DMS53 (cell line): Measurements from ENCODE around the gene SLC14A1.

Source experiments
- DNase-seq: peaks from one replicate; lab custom pipeline; 2025; lab: John Stamatoyannopoulos, UW

The SLC14A1 gene

DNA sequence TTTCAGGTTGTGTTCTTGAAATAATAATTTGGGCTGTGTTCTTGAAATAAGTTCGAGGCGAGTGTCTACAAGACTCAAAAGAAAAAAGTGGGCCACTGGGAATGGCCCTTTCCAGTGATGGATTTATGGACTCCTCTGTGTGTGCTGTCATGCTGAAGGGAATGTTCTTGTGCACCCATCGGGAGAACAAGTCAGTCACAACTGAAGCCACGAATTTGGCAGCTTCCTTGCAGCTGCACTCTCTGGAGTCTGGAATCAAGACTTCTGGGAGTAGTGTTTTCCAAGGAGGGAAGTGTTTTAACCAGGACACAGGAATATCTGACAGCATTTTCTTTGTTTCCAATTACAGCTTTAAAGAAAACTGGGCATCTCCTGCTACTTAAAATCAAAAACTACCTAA is 620 bp downstream of the SLC14A1 start:
- DNase-seq = no peak

- DNase-seq = no peak
Measured at GRCh38 chr18:45725336-45725735, 1.4 kb downstream of the SLC14A1 start.

- DNase-seq = no peak
Measured at GRCh38 chr18:45726603-45727002, 2.6 kb downstream of the SLC14A1 start.

GRCh38 chr18:45727068-45727467 is 3.1 kb downstream of the SLC14A1 start:
- DNase-seq = no peak

- no peak for DNase-seq
Measured at GRCh38 chr18:45728336-45729010, 4.5 kb downstream of the SLC14A1 start.

GRCh38 chr18:45730832-45731575 is 7.0 kb downstream of the SLC14A1 start:
- peak; percentile 46 for DNase-seq

DNA sequence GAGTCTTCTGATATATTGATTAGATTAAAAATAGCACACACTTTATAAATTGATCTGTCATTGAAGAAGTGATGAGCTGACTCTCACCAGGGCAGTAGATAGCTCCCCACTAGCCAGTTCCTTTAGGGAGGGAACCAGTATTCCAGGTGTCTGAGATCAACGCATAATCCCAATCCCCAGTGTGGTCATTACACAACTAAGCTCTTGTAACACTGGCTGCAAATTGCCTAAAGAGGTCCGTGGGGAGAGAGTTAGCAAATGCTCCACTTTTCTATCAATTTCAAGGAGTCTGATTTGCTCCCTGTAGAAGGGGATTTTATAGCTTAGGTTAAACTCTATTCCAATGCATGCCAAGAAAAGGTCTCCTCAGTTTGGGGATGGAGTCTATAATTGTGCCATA is 7.7 kb downstream of the SLC14A1 start:
- DNase-seq = no peak

DNA sequence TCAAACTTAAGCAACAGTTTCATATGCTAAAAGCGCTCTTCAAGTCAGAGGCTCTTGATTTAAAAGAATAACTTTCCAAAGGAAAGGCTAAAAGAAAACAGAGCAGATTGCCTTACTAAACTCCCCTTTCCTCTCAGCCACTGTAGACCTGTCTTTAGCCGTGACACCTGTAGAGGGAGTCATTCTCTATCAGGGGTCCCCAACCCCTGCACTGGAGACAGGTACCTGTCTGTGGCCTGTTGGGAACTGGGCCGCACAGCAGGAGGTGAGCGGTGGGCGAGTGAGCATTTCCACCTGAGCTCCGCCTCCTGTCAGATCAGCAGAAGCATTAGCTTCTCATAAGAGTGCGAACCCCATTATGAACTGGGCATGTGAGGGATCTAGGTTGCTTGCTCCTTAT is 9.6 kb downstream of the SLC14A1 start:
- peak; percentile 21 for DNase-seq

DNA sequence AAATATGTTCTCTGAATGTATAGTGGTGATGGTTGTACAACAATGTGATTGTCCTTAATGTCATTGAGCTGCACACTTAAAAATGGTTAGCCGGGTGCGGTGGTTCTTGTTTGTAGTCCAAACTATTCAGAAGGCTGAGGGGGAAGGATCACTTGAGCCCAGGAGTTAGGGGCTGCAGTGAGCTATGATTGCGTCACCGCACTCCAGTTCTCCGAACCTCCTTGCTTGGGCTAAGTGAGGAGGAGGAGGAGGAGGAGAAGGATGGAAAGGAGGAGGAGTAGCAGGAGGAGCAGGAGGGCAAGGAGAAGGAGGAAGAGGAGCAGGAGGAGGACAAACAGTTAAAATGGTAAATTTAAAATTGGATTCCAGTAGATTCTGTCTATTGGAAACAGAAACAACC is 10.5 kb downstream of the SLC14A1 start:
- DNase-seq = no peak

GRCh38 chr18:45734944-45735343 is 11.0 kb downstream of the SLC14A1 start:
- no peak for DNase-seq

DNA sequence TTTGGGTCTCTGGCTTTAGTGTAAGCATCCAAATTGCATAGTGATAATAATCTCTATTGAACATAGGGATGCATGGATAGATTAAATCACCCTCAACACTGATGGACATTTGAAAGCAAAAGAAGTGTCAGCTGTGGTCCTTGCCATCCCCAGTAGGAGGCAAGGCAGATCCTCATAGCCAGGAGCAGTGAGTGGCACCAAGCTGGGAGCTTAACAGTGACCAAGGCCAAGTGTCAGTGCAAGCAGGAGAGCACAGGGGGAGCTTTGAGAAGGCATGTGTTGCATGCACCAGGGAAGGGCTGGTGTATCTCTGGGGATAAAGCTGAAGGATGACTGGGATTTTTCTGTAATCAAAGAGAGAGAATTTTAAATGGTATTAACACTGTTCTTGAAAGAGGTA is 14.7 kb downstream of the SLC14A1 start:
- peak; percentile 30 for DNase-seq

- no peak for DNase-seq
Measured at GRCh38 chr18:45739268-45739667, 15.3 kb downstream of the SLC14A1 start.

- DNase-seq = no peak
Measured at GRCh38 chr18:45739848-45740247, 15.9 kb downstream of the SLC14A1 start.

GRCh38 chr18:45741056-45741455 is 17.1 kb downstream of the SLC14A1 start:
- DNase-seq = no peak

GRCh38 chr18:45745817-45746461 is 22.0 kb downstream of the SLC14A1 start:
- DNase-seq = no peak

DNA sequence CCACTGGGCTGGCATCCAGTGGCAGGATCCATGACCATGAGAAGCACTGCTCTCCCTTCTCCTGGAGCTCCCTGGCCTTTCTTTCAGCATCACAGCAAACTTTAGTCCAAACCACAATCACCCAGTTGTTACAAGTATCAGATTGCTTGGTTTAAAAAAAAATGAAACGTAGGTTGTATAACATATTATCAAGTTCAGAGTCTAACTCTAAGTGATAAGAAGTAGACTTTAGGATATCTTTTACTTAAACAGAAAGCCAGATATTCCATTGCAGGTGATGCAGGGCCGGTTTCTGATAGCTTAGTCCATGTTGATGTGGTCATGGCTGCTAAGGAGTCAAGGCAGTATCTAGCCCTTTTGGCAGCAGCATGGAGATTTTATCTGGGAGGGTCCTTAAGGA is 24.5 kb downstream of the SLC14A1 start:
- no peak for DNase-seq

- no peak for DNase-seq
Measured at GRCh38 chr18:45749918-45750689, 26.1 kb downstream of the SLC14A1 start.

GRCh38 chr18:45751766-45752165 is 27.8 kb downstream of the SLC14A1 start:
- no peak for DNase-seq

DNA sequence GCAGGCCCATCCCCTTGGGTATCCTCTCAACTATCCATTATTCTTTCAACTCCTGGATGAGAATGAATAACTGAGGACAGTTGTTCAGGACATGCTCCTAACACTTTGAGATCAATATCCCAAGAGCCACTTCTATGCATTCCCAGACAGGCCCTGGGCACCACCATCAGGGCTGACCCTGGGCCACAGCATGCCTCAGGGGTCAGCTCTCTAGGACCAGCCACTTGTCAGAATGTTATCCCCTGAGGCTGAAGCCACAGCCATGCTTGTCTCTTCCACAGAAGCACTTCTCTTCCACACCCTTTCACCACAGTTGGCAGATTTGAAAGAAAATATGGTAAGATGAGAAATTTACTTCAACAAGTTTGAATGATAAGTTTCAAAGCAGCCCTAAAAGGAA is 28.7 kb downstream of the SLC14A1 start:
- DNase-seq = no peak

DNA sequence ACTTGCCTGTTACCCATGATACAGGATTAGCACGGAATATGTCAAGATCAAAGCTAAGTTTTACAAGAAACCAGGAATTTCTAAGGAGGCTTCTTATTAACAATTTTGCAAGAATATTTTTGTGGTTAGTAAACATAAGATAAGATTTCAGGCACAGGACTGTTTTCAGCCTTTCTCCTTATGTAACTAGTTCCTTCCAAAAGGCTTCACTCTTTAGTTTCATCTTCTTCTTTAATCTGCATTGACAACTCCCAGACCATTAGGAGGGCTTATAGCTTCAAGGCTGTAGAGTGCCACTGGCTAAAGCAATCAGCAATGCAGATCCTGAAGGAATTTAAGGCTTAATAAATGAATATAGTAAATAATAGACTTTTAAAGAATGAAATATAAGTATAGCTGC is 29.3 kb downstream of the SLC14A1 start:
- no peak for DNase-seq

DNA sequence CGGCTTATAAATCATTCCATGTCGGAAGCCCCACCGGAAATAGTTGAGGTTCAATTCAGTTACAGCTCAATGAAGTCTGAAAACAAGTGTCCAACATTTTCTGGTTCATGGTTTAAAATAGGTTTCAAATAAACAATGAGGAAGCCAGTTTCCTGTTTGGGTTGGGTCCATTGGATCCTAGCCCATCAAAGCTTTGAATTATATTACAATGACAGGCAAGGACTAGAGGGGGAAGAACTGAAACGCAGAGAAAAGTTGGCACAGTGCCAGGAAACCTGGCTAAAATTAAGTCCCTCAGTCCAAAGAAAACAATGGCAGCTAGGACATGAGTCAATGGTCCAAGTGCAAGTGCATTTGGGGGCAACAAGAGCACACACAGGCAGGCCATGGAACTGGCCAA is 32.0 kb downstream of the SLC14A1 start:
- DNase-seq = peak; percentile 34

- no peak for DNase-seq
Measured at GRCh38 chr18:45757005-45757404, 33.0 kb downstream of the SLC14A1 start.
